Measurements from ENCODE around the gene MRPL10. TPM values are rescaled to one million over a fixed set of nuclear protein-coding genes. Genes with fewer than 3 reads are reported as not detected.

MRPL10 gene
- total RNA-seq, 6 experiments from 2014 or later = 39.4 to 48.0 (median 43.7) TPM

- H3K9me3 Mint-ChIP-seq = no peaks in the 10 kb centered on the region
- peaks cover 21% of the 10 kb centered on the region for H3K36me3 Mint-ChIP-seq (ENCODE audit: low read depth)
- peaks cover 6% of the 10 kb centered on the region for H3K27me3 Mint-ChIP-seq (ENCODE audit: insufficient read depth)
- DNase-seq = peak; percentile 93
- H3K27ac Mint-ChIP-seq = peak overlapping the region; percentile 74; the same call in 1 of the 2 replicates
- no peak for TF ChIP-seq CTCF (IDR thresholded peaks at IDR 0.05)
- peaks cover 16% of the 10 kb centered on the region for H3K4me1 Mint-ChIP-seq (ENCODE audit: low read depth)
- no peak overlapping the region for H3K4me3 Mint-ChIP-seq
Measured at GRCh38 chr17:47810200-47810821, 21.0 kb downstream of the MRPL10 start.

GRCh38 chr17:47808830-47809480 lies 22.4 kb downstream of the MRPL10 start:
- Mint-ChIP-seq H3K36me3 (ENCODE audit: low read depth) (peaks cover 21% of the 10 kb centered on the region), H3K27ac (no peak overlapping the region), H3K4me1 (ENCODE audit: low read depth) (peaks cover 16% of the 10 kb centered on the region), H3K27me3 (ENCODE audit: insufficient read depth) (peaks cover 9% of the 10 kb centered on the region), H3K4me3 (no peak overlapping the region), H3K9me3 (no peaks in the 10 kb centered on the region)
- no peak for DNase-seq
- TF ChIP-seq CTCF (IDR thresholded peaks at IDR 0.05) = no peak

- Mint-ChIP-seq H3K36me3 (ENCODE audit: low read depth) (peaks cover 21% of the 10 kb centered on the region), H3K27ac (no peak overlapping the region), H3K9me3 (no peaks in the 10 kb centered on the region), H3K4me1 (ENCODE audit: low read depth) (peaks cover 16% of the 10 kb centered on the region), H3K4me3 (no peak overlapping the region), H3K27me3 (ENCODE audit: insufficient read depth) (peaks cover 11% of the 10 kb centered on the region)
- TF ChIP-seq CTCF (IDR thresholded peaks at IDR 0.05) = no peak
- DNase-seq = no peak
Measured at GRCh38 chr17:47808036-47808829, 23.1 kb downstream of the MRPL10 start.

DNA sequence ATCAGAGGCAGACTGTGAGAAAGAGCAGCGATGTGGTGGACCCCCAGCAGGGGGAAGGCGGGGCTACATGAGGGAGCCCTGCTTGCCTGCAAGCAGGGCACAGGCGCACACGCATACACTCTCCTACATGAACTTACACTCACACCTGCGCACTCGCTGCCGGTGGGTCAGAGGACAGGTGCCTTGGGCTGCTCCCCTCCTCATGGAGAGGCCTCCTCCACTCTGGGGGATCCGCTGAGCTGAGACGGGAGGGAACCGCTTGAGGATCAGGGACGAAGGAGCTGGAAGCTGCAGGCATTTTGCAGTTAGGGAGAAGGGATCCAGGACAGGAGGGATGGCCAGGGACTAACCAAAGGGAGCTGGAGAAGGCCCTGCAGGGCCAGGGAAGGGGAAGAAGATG lies 23.9 kb downstream of the MRPL10 start:
- Mint-ChIP-seq H3K36me3 (ENCODE audit: low read depth) (peaks cover 15% of the 10 kb centered on the region), H3K27me3 (ENCODE audit: insufficient read depth) (peaks cover 11% of the 10 kb centered on the region), H3K4me3 (no peak overlapping the region), H3K27ac (no peak overlapping the region), H3K4me1 (ENCODE audit: low read depth) (peaks cover 16% of the 10 kb centered on the region), H3K9me3 (no peaks in the 10 kb centered on the region)
- no peak for TF ChIP-seq CTCF (IDR thresholded peaks at IDR 0.05)
- DNase-seq = no peak

DNA sequence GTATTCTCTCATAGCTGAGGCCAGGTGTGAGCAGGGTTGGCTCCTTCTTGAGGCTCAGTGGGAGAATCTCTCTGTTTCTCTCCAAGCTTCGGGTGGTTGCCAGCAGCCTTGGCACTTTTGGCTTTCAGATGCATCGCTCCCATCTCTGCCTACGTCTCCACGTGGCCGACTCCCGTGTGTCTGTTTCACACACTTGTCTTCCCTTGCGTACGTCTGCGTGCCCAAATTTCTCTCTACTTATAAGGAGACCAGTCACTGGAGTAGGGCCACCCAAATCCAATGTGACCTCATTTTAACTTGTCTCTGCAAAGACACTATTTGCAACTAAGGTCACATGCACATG lies 24.5 kb downstream of the MRPL10 start:
- Mint-ChIP-seq H3K27me3 (ENCODE audit: insufficient read depth) (peaks cover 16% of the 10 kb centered on the region), H3K9me3 (no peaks in the 10 kb centered on the region), H3K4me1 (ENCODE audit: low read depth) (peaks cover 16% of the 10 kb centered on the region), H3K4me3 (no peak overlapping the region), H3K27ac (no peak overlapping the region), H3K36me3 (ENCODE audit: low read depth) (peaks cover 12% of the 10 kb centered on the region)
- no peak for DNase-seq
- TF ChIP-seq CTCF (IDR thresholded peaks at IDR 0.05) = no peak
